ENCODE data around the gene MRPS34.

GRCh38 chr16:1776991-1777374, 4.0 kb upstream of the MRPS34 start:
- TF ChIP-seq EP300 (IDR thresholded peaks at IDR 0.05) (no peak), POLR2AphosphoS5 (IDR thresholded peaks at IDR 0.05) (no peak), POLR2A (IDR thresholded peaks at IDR 0.05) (no peak)
- TF ChIP-seq, protein P1, sequence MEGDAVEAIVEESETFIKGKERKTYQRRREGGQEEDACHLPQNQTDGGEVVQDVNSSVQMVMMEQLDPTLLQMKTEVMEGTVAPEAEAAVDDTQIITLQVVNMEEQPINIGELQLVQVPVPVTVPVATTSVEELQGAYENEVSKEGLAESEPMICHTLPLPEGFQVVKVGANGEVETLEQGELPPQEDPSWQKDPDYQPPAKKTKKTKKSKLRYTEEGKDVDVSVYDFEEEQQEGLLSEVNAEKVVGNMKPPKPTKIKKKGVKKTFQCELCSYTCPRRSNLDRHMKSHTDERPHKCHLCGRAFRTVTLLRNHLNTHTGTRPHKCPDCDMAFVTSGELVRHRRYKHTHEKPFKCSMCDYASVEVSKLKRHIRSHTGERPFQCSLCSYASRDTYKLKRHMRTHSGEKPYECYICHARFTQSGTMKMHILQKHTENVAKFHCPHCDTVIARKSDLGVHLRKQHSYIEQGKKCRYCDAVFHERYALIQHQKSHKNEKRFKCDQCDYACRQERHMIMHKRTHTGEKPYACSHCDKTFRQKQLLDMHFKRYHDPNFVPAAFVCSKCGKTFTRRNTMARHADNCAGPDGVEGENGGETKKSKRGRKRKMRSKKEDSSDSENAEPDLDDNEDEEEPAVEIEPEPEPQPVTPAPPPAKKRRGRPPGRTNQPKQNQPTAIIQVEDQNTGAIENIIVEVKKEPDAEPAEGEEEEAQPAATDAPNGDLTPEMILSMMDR (IDR thresholded peaks at IDR 0.05): no peak

Data from gastroesophageal sphincter (tissue), 3 donors.